ENCODE data around the gene DNAJB13.

DNAJB13 gene

DNA sequence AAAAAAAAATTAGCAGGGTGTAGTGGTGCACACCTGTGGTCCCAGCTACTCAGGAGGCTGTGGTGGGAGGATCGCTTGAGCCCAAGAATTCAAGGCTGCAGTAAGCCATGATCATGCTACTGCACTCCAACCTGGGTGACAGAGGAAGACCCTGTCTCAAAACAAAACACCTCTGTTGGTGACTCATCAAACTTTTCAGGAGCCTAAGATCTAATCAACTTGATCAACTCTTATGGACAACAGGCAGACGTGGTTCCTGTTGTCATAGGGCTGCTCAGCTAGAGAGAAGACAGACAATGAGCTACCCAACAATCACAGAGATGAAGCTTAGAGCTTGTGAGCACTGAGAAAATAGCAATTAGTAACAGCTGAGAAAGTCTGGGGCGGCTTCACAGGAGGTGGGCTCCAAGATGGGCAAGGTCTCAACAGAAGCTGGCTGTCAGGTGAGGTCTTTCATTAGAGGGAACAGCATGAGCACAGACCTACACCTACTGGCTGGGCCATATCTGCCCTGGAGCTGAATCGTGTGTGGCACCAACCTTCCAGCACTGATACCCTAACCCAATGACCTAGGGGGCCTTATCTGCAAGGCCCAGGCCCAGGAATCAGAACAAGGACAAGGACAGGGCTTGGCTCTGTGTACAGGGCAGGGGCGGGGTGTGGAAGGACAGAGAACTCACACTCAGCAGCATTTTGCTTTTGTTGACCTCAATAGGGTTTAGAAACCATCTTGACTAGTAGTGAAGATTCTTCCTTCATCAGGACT is 65.3 kb downstream of the DNAJB13 start:
- TF ChIP-seq, protein P1, sequence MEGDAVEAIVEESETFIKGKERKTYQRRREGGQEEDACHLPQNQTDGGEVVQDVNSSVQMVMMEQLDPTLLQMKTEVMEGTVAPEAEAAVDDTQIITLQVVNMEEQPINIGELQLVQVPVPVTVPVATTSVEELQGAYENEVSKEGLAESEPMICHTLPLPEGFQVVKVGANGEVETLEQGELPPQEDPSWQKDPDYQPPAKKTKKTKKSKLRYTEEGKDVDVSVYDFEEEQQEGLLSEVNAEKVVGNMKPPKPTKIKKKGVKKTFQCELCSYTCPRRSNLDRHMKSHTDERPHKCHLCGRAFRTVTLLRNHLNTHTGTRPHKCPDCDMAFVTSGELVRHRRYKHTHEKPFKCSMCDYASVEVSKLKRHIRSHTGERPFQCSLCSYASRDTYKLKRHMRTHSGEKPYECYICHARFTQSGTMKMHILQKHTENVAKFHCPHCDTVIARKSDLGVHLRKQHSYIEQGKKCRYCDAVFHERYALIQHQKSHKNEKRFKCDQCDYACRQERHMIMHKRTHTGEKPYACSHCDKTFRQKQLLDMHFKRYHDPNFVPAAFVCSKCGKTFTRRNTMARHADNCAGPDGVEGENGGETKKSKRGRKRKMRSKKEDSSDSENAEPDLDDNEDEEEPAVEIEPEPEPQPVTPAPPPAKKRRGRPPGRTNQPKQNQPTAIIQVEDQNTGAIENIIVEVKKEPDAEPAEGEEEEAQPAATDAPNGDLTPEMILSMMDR (IDR thresholded peaks at IDR 0.05; ENCODE audit: extremely low read depth, missing control alignments), result no peak

DNA sequence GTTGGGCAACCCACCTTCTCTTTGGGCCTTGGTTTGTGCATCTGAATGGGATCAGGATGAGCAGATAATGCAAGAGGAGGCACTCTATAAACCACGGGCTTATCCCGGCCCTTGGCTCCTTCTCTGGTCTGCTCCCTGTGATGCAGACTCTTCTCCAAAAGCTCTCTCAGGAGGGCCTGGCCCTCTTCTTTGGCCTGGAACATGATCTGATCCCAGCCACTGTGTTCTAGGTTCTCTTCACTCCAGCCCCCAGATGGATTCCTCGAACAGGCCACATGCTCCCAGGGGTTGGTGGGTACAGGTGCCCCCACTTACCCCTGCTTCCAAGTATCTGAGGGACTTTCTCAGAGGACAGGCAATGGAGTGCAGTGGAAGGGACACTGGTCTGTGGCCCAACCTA is 66.8 kb downstream of the DNAJB13 start:
- TF ChIP-seq, protein P1 (IDR thresholded peaks at IDR 0.05; ENCODE audit: extremely low read depth, missing control alignments), result no peak

More for the DNA sequence above, 65.3 kb downstream of the DNAJB13 start:
- no peak for DNase-seq (ENCODE audit: low spot score)

DNA sequence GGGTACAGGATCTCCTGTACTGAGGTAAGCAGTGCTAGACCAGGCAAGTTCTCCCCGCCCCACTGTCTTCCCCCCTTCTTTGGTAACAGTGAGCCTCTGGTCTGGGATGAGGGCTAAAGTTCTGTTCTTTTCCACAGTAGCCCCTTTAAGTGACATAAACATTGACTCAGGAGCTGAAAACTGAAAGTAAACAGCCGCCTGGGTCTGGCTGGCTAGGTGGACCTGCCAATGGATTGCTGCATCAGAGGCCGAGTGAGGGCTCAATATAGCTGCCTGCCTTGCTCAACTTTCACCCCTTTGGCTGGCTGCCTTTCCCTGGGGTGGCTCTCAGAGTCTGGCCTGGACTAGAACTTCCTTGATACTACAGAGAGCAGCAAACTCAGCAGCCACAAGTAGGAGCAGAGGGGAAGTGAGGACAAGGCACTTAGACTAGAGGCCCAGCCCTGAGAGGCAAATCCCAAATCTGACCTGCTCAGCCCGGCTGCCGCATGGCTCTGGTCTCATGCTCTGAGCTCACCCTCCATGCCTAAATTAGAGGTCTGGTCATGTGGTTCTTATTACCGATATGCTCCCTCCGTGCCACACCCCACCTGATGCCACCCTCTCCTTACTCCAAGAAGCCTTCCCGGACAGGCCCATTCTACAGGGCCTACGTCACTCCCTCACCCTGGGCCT is 67.6 kb downstream of the DNAJB13 start:
- DNase-seq (ENCODE audit: low spot score), result no peak
- TF ChIP-seq, protein P1 (IDR thresholded peaks at IDR 0.05; ENCODE audit: extremely low read depth, missing control alignments), result no peak

More for the DNA sequence above, 66.8 kb downstream of the DNAJB13 start:
- no peak for DNase-seq (ENCODE audit: low spot score)

DNA sequence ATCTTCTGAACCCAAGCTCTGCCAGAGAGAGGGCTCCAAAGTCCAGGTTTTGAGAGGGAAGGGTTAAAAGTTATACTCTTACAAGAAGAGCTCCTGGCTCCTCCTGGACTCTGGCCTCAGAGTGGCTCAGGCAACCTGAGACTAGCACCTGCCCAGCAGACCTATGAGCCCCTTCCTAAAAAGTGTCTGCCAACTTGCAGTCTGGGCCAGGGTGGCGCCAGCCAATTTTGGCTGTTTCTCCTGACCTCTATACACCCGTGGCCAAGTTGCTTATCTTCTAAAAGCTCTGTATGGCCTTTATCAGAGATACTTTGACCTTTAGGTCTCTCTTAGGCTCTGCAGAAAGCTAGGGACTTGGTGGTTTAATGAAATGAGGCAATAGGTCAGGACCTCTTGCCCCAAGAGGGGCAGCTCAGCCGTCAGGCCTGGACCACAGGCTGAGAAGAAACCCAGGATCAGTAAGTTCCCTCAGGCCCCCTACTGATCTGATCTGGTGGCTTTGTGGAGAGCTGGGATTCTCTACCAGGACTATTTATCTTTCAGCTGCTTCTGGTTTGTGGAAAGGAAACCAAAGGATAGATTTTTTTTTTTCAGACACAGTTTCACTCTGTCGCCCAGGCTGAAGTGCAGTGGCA is 68.4 kb downstream of the DNAJB13 start:
- DNase-seq (ENCODE audit: low spot score), result no peak
- TF ChIP-seq, protein P1 (IDR thresholded peaks at IDR 0.05; ENCODE audit: extremely low read depth, missing control alignments), result no peak

DNA sequence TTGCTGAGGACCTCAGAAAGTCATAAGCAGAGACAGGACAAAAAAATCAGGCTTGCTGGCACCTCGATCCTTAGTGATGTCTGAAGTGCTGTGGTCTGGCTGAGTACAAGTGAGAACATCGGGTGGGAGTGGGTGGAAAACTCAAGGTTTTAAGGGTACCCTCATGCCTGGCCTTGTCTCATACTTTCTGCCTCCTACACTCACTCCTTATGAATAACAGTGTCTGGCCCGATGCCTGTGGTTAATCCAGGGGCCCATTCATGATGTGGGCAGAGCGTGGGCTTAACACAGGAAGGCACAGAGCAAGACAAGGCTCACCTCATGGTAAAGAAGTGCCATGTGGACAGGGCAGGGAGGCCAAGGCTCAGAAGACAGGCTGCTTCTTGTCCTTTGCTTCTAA is 69.0 kb downstream of the DNAJB13 start:
- TF ChIP-seq, protein P1 (IDR thresholded peaks at IDR 0.05; ENCODE audit: extremely low read depth, missing control alignments), result no peak
- DNase-seq (ENCODE audit: low spot score), result no peak

All from GM20000 (cell line).